Adrenal gland (tissue), 12 donors: ENCODE results near the gene FES. TPM values are rescaled to one million over a fixed set of nuclear protein-coding genes. Genes with fewer than 3 reads are reported as not detected.

ENCODE experiments used
- DNase-seq, 7 donors: peaks; one replicate each; pipeline ENCODE4 v3.0.0-alpha.2; 2019 to 2020
- H3K27ac ChIP-seq, 5 donors: fragments of 200-600 bp; sonication (generic) in 4 of 5; 1 replicate in 3 of 5; 2 replicates in 2 of 5; pipeline versions ENCODE4 v1.5.1 to v1.8.0; 2016 to 2020; ENCODE audit warnings: mild to moderate bottlenecking in 1 of 5
- H3K27me3 ChIP-seq: fragments of 200-600 bp; 2 replicates; pipeline ENCODE4 v1.8.0; 2021
- H3K36me3 ChIP-seq, 2 donors: fragments of 200-600 bp; replicated peaks in 1 of 2; 1 replicate in 1 of 2; 2 replicates in 1 of 2; pipeline versions ENCODE4 v1.5.1 to v1.8.0; 2018 to 2022
- H3K4me1 ChIP-seq, 2 donors: fragments of 200-600 bp; replicated peaks in 1 of 2; 1 replicate in 1 of 2; 2 replicates in 1 of 2; pipeline versions ENCODE4 v1.5.1 to v1.8.0; 2018 to 2021
- H3K4me3 ChIP-seq, 4 donors: fragments of 200-600 bp; sonication (generic) in 3 of 4; one replicate each; pipeline ENCODE4 v1.5.1; 2016 to 2018
- H3K9me3 ChIP-seq, 3 donors: fragments of 200-600 bp; sonication (generic) in 1 of 3; replicated peaks in 1 of 3; 1 replicate in 2 of 3; 2 replicates in 1 of 3; pipeline versions ENCODE4 v1.5.1 to v1.8.0; 2016 to 2021
- CTCF ChIP-seq, 6 experiments: fragments of 450-650 bp in 4 of 6; fragments of 200-600 bp in 2 of 6; sonication (generic) in 1 of 6; IDR thresholded peaks; 1 replicate in 5 of 6; 2 replicates in 1 of 6; pipeline versions ENCODE4 v1.5.1 to v1.8.0; 2016 to 2021; ENCODE audit warnings: antibody characterized with exemption in 6 of 6, mild to moderate bottlenecking in 2 of 6, moderate library complexity in 1 of 6
- POLR2A ChIP-seq, 2 donors: fragments of 450-650 bp; IDR thresholded peaks; one replicate each; pipeline ENCODE4 v1.6.1; 2017; ENCODE audit warnings: antibody characterized with exemption in 2 of 2, mild to moderate bottlenecking in 2 of 2, moderate library complexity in 1 of 2
- WGBS, 4 donors: extraction: QIAGEN DNeasy Blood & Tissue Kit in 2 of 4; methylation state at CpG; one replicate each; pipeline versions ENCODE4 v1.1.5 to v1.1.7; 2013 to 2017; 5-methylcytosine and 5-hydroxymethylcytosine counted together
- intact Hi-C, 2 donors: fragments of 100-400 bp; cut with DNase I; formaldehyde crosslinking; loops; one replicate each; pipeline versions ENCODE4 v1.14.1 to v1.15.0; 2022 to 2023
- polyA plus RNA-seq, 3 donors: library from polyadenylated mRNA; stranded (reverse); fragments of 200-250 nt in 2 of 3; fragments of 350-450 nt in 1 of 3; fragmentation: Illumina TruSeq in 1 of 3; extraction: RNeasy Lipid Tissue Mini Kit (QIAGEN cat#74804) in 1 of 3; gene quantifications; one replicate each; pipeline ENCODE4 v1.2.3, GENCODE V29; 2013 to 2014
- total RNA-seq, 9 donors: library from RNA; depleted of rRNA in 4 of 9; stranded (reverse); fragments of >200 nt in 4 of 9; fragments of 120-200 nt in 1 of 9; fragmentation: NEBNext Ultra II Directional in 1 of 9; extraction: Animal tissue kit (Norgen Biotek cat#: 25700) in 1 of 9; gene quantifications; one replicate each; pipeline versions ENCODE4 v1.1.0 to v1.2.4, GENCODE V29; 2013 to 2023
- donor health status: healthy with polysubstance abuse.
- donor health status: Bipolar disorder and iron deficiency.
- donor health status: DM: yes; HTN: yes; CAD: no.
- donor health status: DM: no; HTN: no; CAD: no.
- donor health status: DM: no; HTN: no; CAD: no.
- donor health status: DM: yes; HTN: yes; CAD: no.

Gene FES
- total and polyA plus RNA-seq, 12 donors, result 2.3 to 82.3 (median 24.9) TPM

GRCh38 chr15:90932660-90932991, 48.3 kb downstream of the FES start:
- intact Hi-C loops, result no loop called here
- Histone ChIP-seq H3K4me1 (peaks cover 34 to 59% of the 10 kb centered on the region in 2 donors), H3K4me3 (peak overlapping the region in 2 of 4 donors; percentile 58 to 70)

GRCh38 chr15:90933301-90933700, 49.0 kb downstream of the FES start:
- H3K4me1 ChIP-seq, result peaks cover 34 to 58% of the 10 kb centered on the region in 2 donors
- no peak overlapping the region for H3K27ac ChIP-seq
- no peaks in the 10 kb centered on the region for H3K9me3 ChIP-seq
- intact Hi-C loops, result no loop called here
- TF ChIP-seq CTCF (IDR thresholded peaks at IDR 0.05), result no peak
- no peak for TF ChIP-seq POLR2A (IDR thresholded peaks at IDR 0.05)
- peaks cover 0 to 5% of the 10 kb centered on the region in 2 donors for H3K36me3 ChIP-seq
- WGBS, 4 donors, result 66 to 100% (median 82%) methylated on average over 1 of the region's 1 CpG
- H3K27me3 ChIP-seq, result no peaks in the 10 kb centered on the region
- no peak for DNase-seq
- no peak overlapping the region for H3K4me3 ChIP-seq

More at GRCh38 chr15:90932660-90932991, 48.3 kb downstream of the FES start:
- 18 to 92% (median 21%) methylated on average over 1 to 5 of the region's 5 CpGs for WGBS, 4 donors
- Histone ChIP-seq H3K9me3 (no peaks in the 10 kb centered on the region), H3K27me3 (no peaks in the 10 kb centered on the region), H3K27ac (peak overlapping the region in 3 of 5 donors; percentile 89 to 95 (median 94)), H3K36me3 (no peaks in the 10 kb centered on the region)
- peak in 2 of 6 experiments; percentile 6 to 13 for TF ChIP-seq CTCF (IDR thresholded peaks at IDR 0.05)
- no peak for TF ChIP-seq POLR2A (IDR thresholded peaks at IDR 0.05)
- DNase-seq, result no peak

DNA sequence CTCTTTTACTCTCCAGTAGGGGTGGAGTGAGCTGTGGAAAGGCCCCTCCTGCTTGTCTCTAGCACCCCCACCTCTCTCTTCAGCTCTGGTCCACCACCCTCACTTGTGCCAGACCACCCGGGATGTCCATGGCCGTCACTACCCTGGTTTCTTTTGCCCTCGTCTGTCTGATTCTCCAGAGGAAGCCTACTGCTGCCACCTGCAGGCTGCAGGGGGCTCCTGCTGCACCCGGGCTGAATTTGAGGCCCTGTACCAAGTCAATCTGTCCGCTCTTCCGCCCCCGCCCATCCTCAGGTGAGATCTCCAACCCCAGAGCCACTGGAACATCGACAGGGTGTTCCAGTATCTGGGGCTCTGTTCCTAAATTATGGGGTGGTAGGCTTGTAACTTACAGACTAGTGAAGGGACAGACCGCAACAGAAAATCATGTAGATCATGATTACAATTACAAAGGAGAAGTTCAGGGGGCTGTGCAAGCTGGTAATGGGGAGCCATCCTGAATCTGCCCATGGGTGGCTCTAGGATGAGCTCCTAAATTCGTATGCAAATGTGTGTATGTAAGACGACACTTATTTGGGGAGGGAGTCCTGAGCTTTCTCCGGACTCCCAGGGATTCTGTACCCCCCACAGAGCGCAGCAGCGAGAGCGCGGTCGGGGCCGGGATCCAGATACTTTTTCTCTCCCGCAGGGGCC, 50.1 kb downstream of the FES start:
- peak overlapping the region in 3 of 4 donors; percentile 21 to 79 (median 67) for H3K4me3 ChIP-seq
- DNase-seq, result peak; percentile 82 to 94 (median 89)
- no peaks in the 10 kb centered on the region for H3K9me3 ChIP-seq
- peak overlapping the region in 4 of 5 donors; percentile 30 to 95 (median 70) for H3K27ac ChIP-seq
- no peaks in the 10 kb centered on the region for H3K27me3 ChIP-seq
- peaks cover 0 to 16% of the 10 kb centered on the region in 2 donors for H3K36me3 ChIP-seq
- TF ChIP-seq CTCF (IDR thresholded peaks at IDR 0.05) (peak; percentile 70 to 85 (median 83)), POLR2A (IDR thresholded peaks at IDR 0.05) (no peak)
- intact Hi-C loops, result no loop called here
- peaks cover 34 to 47% of the 10 kb centered on the region in 2 donors for H3K4me1 ChIP-seq
- WGBS, 4 donors, result 2 to 3% (median 2%) methylated on average over 9 to 19 of the region's 19 CpGs

- peaks cover 0 to 24% of the 10 kb centered on the region in 2 donors for H3K36me3 ChIP-seq
- peak within 1 kb of the TSS; percentile 22 to 95 (median 60) for H3K27ac ChIP-seq
- peaks cover 34 to 44% of the 10 kb centered on the region in 2 donors for H3K4me1 ChIP-seq
- no peaks in the 10 kb centered on the region for H3K9me3 ChIP-seq
- TF ChIP-seq CTCF (IDR thresholded peaks at IDR 0.05), result peak in 1 of 6 experiments; percentile 5
- TF ChIP-seq POLR2A (IDR thresholded peaks at IDR 0.05), result peak in 1 of 2 donors; percentile 29
- intact Hi-C loops, result no loop called here
- DNase-seq, result peak; percentile 88 to 93 (median 91)
- WGBS, 4 donors, result 0 to 1% (median 0%) methylated on average over 8 to 65 of the region's 65 CpGs
- H3K4me3 ChIP-seq, result peak within 1 kb of the TSS; percentile 21 to 79 (median 52)
- H3K27me3 ChIP-seq, result no peaks in the 10 kb centered on the region
These were observed 50.8 kb downstream of the FES start, which contains the start of gene UNC45A for GRCh38 chr15:90934949-90935751. Gene UNC45A (plus strand): TSS chr15:90935285. CDS start chr15:90935325, 40 bp downstream.
